Measurements from ENCODE around the gene HINT1. TPM values are rescaled to one million over a fixed set of nuclear protein-coding genes. Genes with fewer than 3 reads are reported as not detected.

HINT1 gene
- 51.0 TPM for total RNA-seq

DNA sequence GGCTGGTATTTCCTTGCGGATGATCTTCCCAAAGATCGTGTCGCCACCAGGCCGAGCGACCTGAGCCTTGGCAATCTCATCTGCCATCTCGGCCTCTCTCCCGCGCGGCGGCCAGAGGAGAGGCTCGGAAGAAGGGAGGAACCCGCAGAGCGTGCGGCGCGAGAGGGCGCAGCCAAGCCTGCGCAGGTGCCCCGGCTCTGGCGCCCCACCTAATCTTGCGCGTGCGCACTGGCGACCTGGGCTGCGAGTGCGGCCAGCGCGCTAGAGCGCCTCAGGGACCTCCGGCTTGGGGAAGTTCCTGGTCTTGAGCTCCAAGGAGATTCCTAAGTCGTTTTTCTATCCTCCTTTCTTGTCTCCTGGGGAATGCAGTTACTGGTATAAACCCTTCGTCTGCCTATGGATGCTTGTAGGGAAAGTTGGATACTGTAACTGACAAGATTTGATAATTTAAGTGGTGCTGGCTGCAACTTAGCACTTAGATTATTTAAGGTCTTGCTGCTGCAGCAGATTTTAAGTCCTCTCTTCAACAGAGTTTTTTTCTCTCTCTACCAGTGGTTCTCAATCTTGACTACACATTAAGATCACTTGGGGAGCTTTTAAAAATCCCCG, at the start of gene HINT1:
Gene HINT1 (minus strand): TSS at position 138 of the 609 bp plus-strand sequence. CDS start 51 bp downstream, at position 87.

DNA sequence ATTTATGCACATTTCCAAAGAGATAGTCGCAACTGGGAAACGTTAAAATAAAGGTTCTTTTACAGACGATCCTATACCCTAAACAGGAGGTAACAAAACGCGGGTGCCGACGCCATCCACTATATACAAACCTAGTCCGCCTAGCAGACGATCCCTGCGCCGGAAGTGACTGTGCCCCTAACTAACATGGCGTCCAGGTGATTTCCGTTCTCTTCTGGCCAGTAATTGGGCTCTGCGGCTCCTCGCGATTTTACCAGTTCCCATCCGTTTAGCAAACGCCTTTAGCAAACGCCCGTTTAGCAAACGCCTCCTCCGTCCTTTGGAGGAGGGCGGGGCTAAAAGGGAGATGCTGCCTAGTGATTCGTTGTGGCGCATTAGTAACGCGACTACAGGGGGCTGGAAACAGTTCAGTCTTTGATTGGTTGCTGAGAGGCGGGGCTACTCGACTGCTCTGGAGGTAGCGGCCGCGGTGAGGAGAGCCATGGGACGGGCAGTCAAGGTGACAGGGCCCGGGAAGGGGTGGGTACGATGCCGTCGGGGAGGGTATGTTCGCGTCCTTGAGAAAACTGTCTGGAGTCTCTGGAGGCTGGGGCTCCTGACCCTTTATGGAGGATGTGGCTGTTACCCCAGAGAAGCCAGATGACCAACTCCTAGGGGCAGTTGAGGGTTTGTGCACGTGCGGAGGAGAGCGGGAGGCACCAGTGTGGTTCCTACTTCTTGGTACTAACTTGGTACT, 5.7 kb upstream of the HINT1 start, which contains the start of gene LYRM7:
Gene LYRM7 (plus strand): TSS at position 405 of the 736 bp plus-strand sequence. CDS start 77 bp downstream, at position 482.

Other genes with a start within 250 kb of the HINT1 start
- 21.0 TPM for gene LYRM7, start 5.7 kb upstream of the HINT1 start, total RNA-seq
- gene CDC42SE2, start 98.8 kb upstream of the HINT1 start, total RNA-seq: 49.6 TPM